SU-DHL-6 (cell line): ENCODE results near the gene LSM7.

Experiments
- H2AFZ ChIP-seq: fragments of 200-600 bp; sonication (generic); 2 replicates; pipeline ENCODE4 v1.6.1; 2014; ENCODE audit warnings: low read depth, mild to moderate bottlenecking, moderate library complexity, mixed read lengths, antibody characterized with exemption, low read length; ENCODE audit not compliant: severe bottlenecking
- H3F3A ChIP-seq: fragments of 200-600 bp; shearing (Covaris generic); 2 replicates; pipeline ENCODE4 v1.6.0; 2016; ENCODE audit warnings: antibody characterized with exemption, mild to moderate bottlenecking; ENCODE audit not compliant: insufficient read depth
- H3K27ac ChIP-seq: fragments of 200-600 bp; sonication (generic); 2 replicates; pipeline ENCODE4 v1.5.1; 2016; ENCODE audit warnings: low read depth, mild to moderate bottlenecking, low read length, moderate library complexity, mixed read lengths
- H3K27me3 ChIP-seq: fragments of 200-600 bp; sonication (generic), shearing (Covaris generic); 2 replicates; pipeline ENCODE4 v1.6.0; 2014; ENCODE audit warnings: mild to moderate bottlenecking, low read length
- H3K36me3 ChIP-seq: fragments of 200-600 bp; sonication (generic); 2 replicates; pipeline ENCODE4 v1.6.1; 2014; ENCODE audit warnings: mild to moderate bottlenecking, low read length, mixed read lengths
- H3K4me2 ChIP-seq: fragments of 300-600, 200-600 bp; shearing (Covaris generic), sonication (generic); 2 replicates; pipeline ENCODE4 v1.6.0; 2014; ENCODE audit warnings: low read length, low read depth, mild to moderate bottlenecking; ENCODE audit not compliant: poor library complexity, severe bottlenecking
- H3K4me3 ChIP-seq: fragments of 200-600 bp; sonication (generic); 2 replicates; pipeline ENCODE4 v1.5.1; 2014; ENCODE audit warnings: antibody characterized with exemption, low read length, mild to moderate bottlenecking, mixed read lengths; ENCODE audit not compliant: insufficient read depth, poor library complexity, severe bottlenecking
- H3K79me2 ChIP-seq: fragments of 200-600 bp; sonication (generic); 2 replicates; pipeline ENCODE4 v1.6.1; 2014; ENCODE audit warnings: mild to moderate bottlenecking, low read length, moderate library complexity; ENCODE audit not compliant: insufficient read depth
- H3K9ac ChIP-seq: fragments of 200-600 bp; sonication (generic); 2 replicates; pipeline ENCODE4 v1.7.0; 2014; ENCODE audit warnings: mild to moderate bottlenecking, low read length
- H3K9me2 ChIP-seq: fragments of 200-600 bp; sonication (generic); replicated peaks from 2 replicates; pipeline ENCODE4 v1.6.1; 2014; ENCODE audit warnings: low read length; ENCODE audit not compliant: insufficient read depth
- H3K9me3 ChIP-seq: fragments of 200-600 bp; sonication (generic); 2 replicates; pipeline ENCODE4 v1.6.1; 2014; ENCODE audit warnings: low read length, mixed read lengths; ENCODE audit not compliant: insufficient read depth
- H4K20me1 ChIP-seq: fragments of 200-600 bp; sonication (generic); 2 replicates; pipeline ENCODE4 v1.6.1; 2014; ENCODE audit warnings: low read depth, mild to moderate bottlenecking, antibody characterized with exemption, low read length, moderate library complexity, mixed read lengths
- CTCF ChIP-seq: fragments of 200-600 bp; sonication (generic); IDR thresholded peaks from one replicate; pipeline ENCODE4 v1.5.1; 2017; ENCODE audit warnings: antibody characterized with exemption, mild to moderate bottlenecking, low read length, moderate library complexity; ENCODE audit not compliant: insufficient read depth, poor library complexity, severe bottlenecking
- EZH2phosphoT487 ChIP-seq: fragments of 200-600 bp; sonication (generic), shearing (Covaris generic); conservative IDR thresholded peaks from 2 replicates; pipeline ENCODE4 v1.6.1; 2018; ENCODE audit warnings: mild to moderate bottlenecking, antibody characterized with exemption, low read length, moderate library complexity, mixed read lengths

The LSM7 gene

GRCh38 chr19:2328401-2329148 is at the start of gene LSM7, which contains the start of gene SPPL2B:
LSM7 (minus strand) TSS chr19:2328586; CDS start chr19:2328566, 20 bp downstream.
SPPL2B (plus strand) TSS chr19:2328684; CDS start chr19:2328710, 26 bp downstream.
- no peaks in the 10 kb centered on the region for H3K9me2 ChIP-seq

DNA sequence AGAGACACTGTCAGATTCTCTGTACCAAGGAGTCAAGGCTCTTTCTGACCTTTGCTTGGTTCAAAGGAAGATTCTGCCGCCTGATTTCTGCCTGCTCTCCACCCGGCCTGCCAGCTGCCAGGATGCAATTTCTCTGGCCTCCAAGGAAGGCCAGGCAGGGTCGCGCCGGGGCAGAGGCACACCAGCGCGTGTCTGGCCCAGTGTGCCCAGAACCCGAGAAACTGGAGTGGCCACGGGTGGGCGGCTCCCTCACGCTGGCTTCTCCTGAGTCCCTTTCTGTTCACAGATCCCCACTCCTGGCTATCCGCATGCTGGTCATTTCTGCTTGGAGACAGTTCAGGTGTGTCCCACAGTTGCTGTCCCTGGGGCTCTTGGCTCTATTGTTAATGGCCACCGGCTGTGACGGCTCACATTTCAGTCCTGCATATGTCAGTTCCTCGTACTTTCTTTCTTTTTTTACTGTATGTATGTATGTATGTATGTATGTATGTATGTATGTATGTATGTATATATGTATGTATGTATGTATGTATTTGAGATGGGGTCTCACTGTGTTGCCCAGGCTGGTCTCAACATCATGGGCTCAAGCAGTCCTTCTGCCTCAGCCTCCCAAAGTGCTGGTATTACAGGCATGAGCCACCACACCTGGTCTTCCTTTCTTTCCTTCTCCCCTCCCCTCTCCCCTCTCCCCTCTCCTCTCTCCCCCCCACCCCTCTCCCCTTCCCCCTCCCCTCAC is 48.6 kb upstream of the LSM7 start:
- H2AFZ ChIP-seq = no peak overlapping the region
- H3F3A ChIP-seq = no peaks in the 10 kb centered on the region
- H4K20me1 ChIP-seq = no peaks in the 10 kb centered on the region
- H3K4me2 ChIP-seq = no peak overlapping the region
- H3K27ac ChIP-seq = no peak overlapping the region
- no peaks in the 10 kb centered on the region for H3K9me2 ChIP-seq
- H3K79me2 ChIP-seq = no peaks in the 10 kb centered on the region
- no peaks in the 10 kb centered on the region for H3K36me3 ChIP-seq
- H3K9me3 ChIP-seq = no peaks in the 10 kb centered on the region
- no peak overlapping the region for H3K9ac ChIP-seq
- H3K4me3 ChIP-seq = no peak overlapping the region
- TF ChIP-seq CTCF (no peak), EZH2phosphoT487 (no peak)
- no peaks in the 10 kb centered on the region for H3K27me3 ChIP-seq

More at GRCh38 chr19:2328401-2329148, at the start of gene LSM7, which contains the start of gene SPPL2B:
- 0 out of 2 replicates have a peak, but pooled peaks cover 4% of the 10 kb centered on the region for H4K20me1 ChIP-seq
- peak within 1 kb of the TSS; percentile 88 for H2AFZ ChIP-seq
- H3K4me2 ChIP-seq = peak within 1 kb of the TSS; percentile 91
- no peaks in the 10 kb centered on the region for H3K36me3 ChIP-seq
- no peaks in the 10 kb centered on the region for H3K27me3 ChIP-seq
- H3K9ac ChIP-seq = peak within 1 kb of the TSS; percentile 96
- peaks cover 10% of the 10 kb centered on the region; the same call in 1 of the 2 replicates for H3F3A ChIP-seq
- H3K9me3 ChIP-seq = no peaks in the 10 kb centered on the region
- H3K79me2 ChIP-seq = peaks cover 33% of the 10 kb centered on the region
- TF ChIP-seq EZH2phosphoT487 = no peak
- TF ChIP-seq CTCF = no peak
- peak within 1 kb of the TSS; percentile 98 for H3K4me3 ChIP-seq
- peak within 1 kb of the TSS; percentile 72 for H3K27ac ChIP-seq

DNA sequence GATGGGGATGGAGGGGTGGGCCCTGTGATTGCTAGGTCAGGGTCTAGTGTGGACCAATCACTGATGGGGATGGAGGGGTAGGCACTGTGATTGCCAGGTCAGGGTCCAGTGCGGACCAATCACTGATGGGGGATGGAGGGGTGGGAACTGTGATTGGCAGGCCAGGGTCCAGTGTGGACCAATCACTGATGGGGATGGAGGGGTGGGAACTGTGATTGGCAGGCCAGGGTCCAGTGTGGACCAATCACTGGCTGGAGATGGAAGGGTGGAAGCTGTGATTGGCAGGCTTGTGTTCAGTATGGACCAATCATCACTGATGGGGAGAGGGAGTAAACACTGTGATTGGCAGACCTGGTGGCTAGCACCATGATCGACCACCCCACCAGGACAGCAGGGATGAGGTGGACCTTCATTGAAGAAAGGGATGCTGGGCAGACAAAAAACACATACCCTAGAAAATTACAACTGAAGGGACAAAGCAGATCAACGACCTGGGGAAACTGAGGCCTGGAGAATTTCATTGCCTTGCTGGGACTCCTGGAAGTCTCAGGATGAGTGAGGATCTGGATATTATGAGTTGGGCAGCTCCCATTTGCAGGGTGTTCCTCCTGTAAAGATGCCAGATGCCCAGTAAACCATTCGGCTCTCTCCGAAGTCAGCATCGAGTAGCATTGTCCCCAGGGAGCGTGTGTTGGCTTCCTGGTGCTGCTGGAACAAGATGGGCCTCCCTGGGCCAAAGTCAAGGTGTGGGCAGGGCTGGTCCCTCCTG is 47.2 kb upstream of the LSM7 start:
- no peak for TF ChIP-seq EZH2phosphoT487
- no peak for TF ChIP-seq CTCF
- Histone ChIP-seq H3K9ac (no peak overlapping the region), H3K4me2 (no peak overlapping the region), H3K27me3 (no peaks in the 10 kb centered on the region), H2AFZ (no peak overlapping the region), H3F3A (no peaks in the 10 kb centered on the region), H3K36me3 (no peaks in the 10 kb centered on the region), H3K79me2 (no peaks in the 10 kb centered on the region), H3K27ac (no peak overlapping the region), H3K9me2 (no peaks in the 10 kb centered on the region), H4K20me1 (no peaks in the 10 kb centered on the region), H3K4me3 (no peak overlapping the region), H3K9me3 (no peaks in the 10 kb centered on the region)
